Measurements from ENCODE around the gene DSG1. TPM values are rescaled to one million over a fixed set of nuclear protein-coding genes. Genes with fewer than 3 reads are reported as not detected.
A peak's percentile ranks its signal among the peaks of the same experiment; 100 is the strongest.

The DSG1 gene
- 1 to 10 TPM in 1 of 2 donors, under 1 TPM in 1; 0.61 to 2.9 TPM for total RNA-seq
- polyA plus RNA-seq = under 1 TPM; 0.13 to 0.69 TPM

- no peaks in the 10 kb centered on the region for H3K27me3 ChIP-seq (ENCODE audit: control insufficient read depth in 4 of 4, insufficient read depth in 4 of 4, low read length in 3 of 4)
- no peak within 1 kb of the TSS for H3K27ac ChIP-seq (ENCODE audit: low read depth in 1 of 2, low read length in 2 of 2)
- H3K9ac ChIP-seq (ENCODE audit: low read depth in 1 of 2, low read length in 2 of 2) = no peak within 1 kb of the TSS
- TF ChIP-seq NR2F2 (IDR thresholded peaks at IDR 0.05) = no peak
- TF ChIP-seq RAD21 (IDR thresholded peaks at IDR 0.05) = no peak
- TF ChIP-seq FOXA1 (IDR thresholded peaks at IDR 0.05) = no peak
- TF ChIP-seq EGR1 (IDR thresholded peaks at IDR 0.05; ENCODE audit: low read depth in 2 of 2) = no peak
- TF ChIP-seq MAX (IDR thresholded peaks at IDR 0.05) = no peak
- no peak for TF ChIP-seq TAF1 (conservative IDR thresholded peaks at IDR 0.05)
- no peak for TF ChIP-seq ATF3 (IDR thresholded peaks at IDR 0.05)
- TF ChIP-seq FOXA2 (IDR thresholded peaks at IDR 0.05) = no peak
- no peak for TF ChIP-seq SP1 (IDR thresholded peaks at IDR 0.05)
- TF ChIP-seq RXRA (IDR thresholded peaks at IDR 0.05) = no peak
- H3K36me3 ChIP-seq (ENCODE audit: control insufficient read depth in 4 of 4, insufficient read depth in 3 of 4, low read depth in 1 of 4, low read length in 3 of 4) = no peaks in the 10 kb centered on the region
- no peaks in the 10 kb centered on the region for H3K9me3 ChIP-seq (ENCODE audit: control insufficient read depth in 4 of 4, low read length in 3 of 4)
- H3K4me1 ChIP-seq (ENCODE audit: control insufficient read depth in 4 of 4, insufficient read depth in 4 of 4, low read length in 3 of 4) = peaks cover 0 to 4% (median 0%) of the 10 kb centered on the region in 4 donors
- 92% methylated on average over 3 of the region's 3 CpGs for WGBS
- H3K4me3 ChIP-seq (ENCODE audit: low read depth in 1 of 3, low read length in 3 of 3) = no peak within 1 kb of the TSS
- no peak for DNase-seq (ENCODE audit: low spot score)
These were observed at the start of gene DSG1 for GRCh38 chr18:31317860-31318259. Gene DSG1 (plus strand): TSS chr18:31318160. CDS start chr18:31318301, 141 bp downstream.

- Histone ChIP-seq H3K9me3 (ENCODE audit: control insufficient read depth in 4 of 4, low read length in 3 of 4) (no peaks in the 10 kb centered on the region), H3K36me3 (ENCODE audit: control insufficient read depth in 4 of 4, insufficient read depth in 3 of 4, low read depth in 1 of 4, low read length in 3 of 4) (no peaks in the 10 kb centered on the region), H3K4me1 (ENCODE audit: control insufficient read depth in 4 of 4, insufficient read depth in 4 of 4, low read length in 3 of 4) (peaks cover 3 to 18% (median 9%) of the 10 kb centered on the region in 4 donors), H3K27me3 (ENCODE audit: control insufficient read depth in 4 of 4, insufficient read depth in 4 of 4, low read length in 3 of 4) (no peaks in the 10 kb centered on the region), H3K4me3 (ENCODE audit: low read depth in 1 of 3, low read length in 3 of 3) (peak overlapping the region in 2 of 3 donors; percentile 13 to 36), H3K27ac (ENCODE audit: low read depth in 1 of 2, low read length in 2 of 2) (peak overlapping the region; percentile 49 to 50), H3K9ac (ENCODE audit: low read depth in 1 of 2, low read length in 2 of 2) (peak overlapping the region in 1 of 2 donors; percentile 39)
- DNase-seq (ENCODE audit: low spot score) = no peak
- WGBS = 11% methylated on average over 1 of the region's 1 CpG
- no peak for TF ChIP-seq EGR1 (IDR thresholded peaks at IDR 0.05; ENCODE audit: low read depth in 2 of 2)
- TF ChIP-seq MAX (IDR thresholded peaks at IDR 0.05) = no peak
- TF ChIP-seq TAF1 (conservative IDR thresholded peaks at IDR 0.05) = no peak
- TF ChIP-seq FOXA2 (IDR thresholded peaks at IDR 0.05) = no peak
- no peak for TF ChIP-seq JUND (IDR thresholded peaks at IDR 0.05)
- TF ChIP-seq FOXA1 (IDR thresholded peaks at IDR 0.05) = no peak
- no peak for TF ChIP-seq HNF4G (IDR thresholded peaks at IDR 0.05)
These were observed 49.0 kb upstream of the DSG1 start for GRCh38 chr18:31268985-31269406.

- 48% methylated on average over 6 of the region's 6 CpGs for WGBS
- H3K4me3 ChIP-seq (ENCODE audit: low read depth in 1 of 3, low read length in 3 of 3) = peak overlapping the region in 1 of 3 donors; percentile 36
- H3K27ac ChIP-seq (ENCODE audit: low read depth in 1 of 2, low read length in 2 of 2) = peak overlapping the region; percentile 49 to 50
- no peak overlapping the region for H3K9ac ChIP-seq (ENCODE audit: low read depth in 1 of 2, low read length in 2 of 2)
- DNase-seq (ENCODE audit: low spot score) = no peak
- H3K36me3 ChIP-seq (ENCODE audit: control insufficient read depth in 4 of 4, insufficient read depth in 3 of 4, low read depth in 1 of 4, low read length in 3 of 4) = no peaks in the 10 kb centered on the region
- TF ChIP-seq SP1 (IDR thresholded peaks at IDR 0.05) = no peak
- TF ChIP-seq NR2F2 (IDR thresholded peaks at IDR 0.05) = no peak
- no peak for TF ChIP-seq GABPA (IDR thresholded peaks at IDR 0.05 in 1 of 2, conservative IDR thresholded peaks at IDR 0.05 in 1 of 2)
- no peaks in the 10 kb centered on the region for H3K27me3 ChIP-seq (ENCODE audit: control insufficient read depth in 4 of 4, insufficient read depth in 4 of 4, low read length in 3 of 4)
- peaks cover 3 to 18% (median 11%) of the 10 kb centered on the region in 4 donors for H3K4me1 ChIP-seq (ENCODE audit: control insufficient read depth in 4 of 4, insufficient read depth in 4 of 4, low read length in 3 of 4)
- no peaks in the 10 kb centered on the region for H3K9me3 ChIP-seq (ENCODE audit: control insufficient read depth in 4 of 4, low read length in 3 of 4)
These were observed 48.4 kb upstream of the DSG1 start for GRCh38 chr18:31269566-31269965.

- Histone ChIP-seq H3K27ac (ENCODE audit: low read depth in 1 of 2, low read length in 2 of 2) (no peak overlapping the region), H3K27me3 (ENCODE audit: control insufficient read depth in 4 of 4, insufficient read depth in 4 of 4, low read length in 3 of 4) (no peaks in the 10 kb centered on the region), H3K9me3 (ENCODE audit: control insufficient read depth in 4 of 4, low read length in 3 of 4) (no peaks in the 10 kb centered on the region), H3K4me3 (ENCODE audit: low read depth in 1 of 3, low read length in 3 of 3) (no peak overlapping the region), H3K4me1 (ENCODE audit: control insufficient read depth in 4 of 4, insufficient read depth in 4 of 4, low read length in 3 of 4) (peaks cover 3 to 21% (median 16%) of the 10 kb centered on the region in 4 donors), H3K36me3 (ENCODE audit: control insufficient read depth in 4 of 4, insufficient read depth in 3 of 4, low read depth in 1 of 4, low read length in 3 of 4) (no peaks in the 10 kb centered on the region), H3K9ac (ENCODE audit: low read depth in 1 of 2, low read length in 2 of 2) (no peak overlapping the region)
- no peak for DNase-seq (ENCODE audit: low spot score)
- WGBS = 64% methylated on average over 4 of the region's 4 CpGs
- TF ChIP-seq JUND (IDR thresholded peaks at IDR 0.05) = no peak
- peak; percentile 18 to 26 for TF ChIP-seq HNF4A (conservative IDR thresholded peaks at IDR 0.05)
These were observed 47.4 kb upstream of the DSG1 start for GRCh38 chr18:31270578-31270977.
